ENCODE results near the gene ABCA13. TPM values are rescaled to one million over a fixed set of nuclear protein-coding genes. Genes with fewer than 3 reads are reported as not detected.

The ABCA13 gene
- polyA plus RNA-seq, 1 of the 3 experiments (the other 2 are of a cell fraction) = not detected

DNA sequence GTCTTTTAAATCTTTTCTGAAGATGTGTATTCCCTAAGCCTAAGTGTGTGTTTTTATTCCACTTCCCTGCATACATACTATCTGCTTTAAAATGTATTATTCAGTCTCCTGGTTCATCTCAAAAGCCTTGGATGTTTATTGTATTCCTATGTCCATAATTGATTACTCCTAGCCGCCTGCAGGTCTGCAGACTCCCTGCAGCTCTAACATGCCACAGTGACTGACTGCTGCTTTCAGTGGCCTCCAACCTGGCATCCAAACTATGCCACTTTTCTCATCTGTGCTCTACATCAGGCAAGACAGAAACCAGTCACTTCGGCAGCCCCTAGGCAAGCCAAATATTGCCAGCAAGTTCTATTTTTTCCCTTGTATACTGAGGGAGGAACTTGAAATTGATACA, 81.7 kb downstream of the ABCA13 start:
- Histone ChIP-seq H4K20me1 (ENCODE audit: insufficient read depth) (no peaks in the 10 kb centered on the region), H3K79me2 (ENCODE audit: insufficient read depth) (no peaks in the 10 kb centered on the region), H3K27me3 (ENCODE audit: insufficient read depth) (peaks cover under 1% of the 10 kb centered on the region; the same call in 1 of the 2 replicates), H3K4me3 (ENCODE audit: low read depth in 2 of 2, low read length in 1 of 2) (no peak overlapping the region), H2AFZ (ENCODE audit: low read depth) (no peak overlapping the region), H3K4me1 (ENCODE audit: control insufficient read depth in 1 of 2, insufficient read depth in 2 of 2, low read depth in 1 of 2, low read length in 1 of 2) (no peaks in the 10 kb centered on the region), H3K9me3 (no peaks in the 10 kb centered on the region), H3K4me2 (no peak overlapping the region), H3K9me2 (no peaks in the 10 kb centered on the region), H3K9ac (no peak overlapping the region), H3K36me3 (replicated peaks in 1 of 2; ENCODE audit: control insufficient read depth in 1 of 2, insufficient read depth in 2 of 2, low read length in 1 of 2) (no peaks in the 10 kb centered on the region), H3F3A (replicated peaks; ENCODE audit: insufficient read depth) (peaks cover 3% of the 10 kb centered on the region), H3K27ac (ENCODE audit: low read depth in 2 of 2, low read length in 1 of 2) (no peak overlapping the region)
- ChIA-PET CTCF (interaction anchor here (0.7 to 0.8 kb wide), 2 partner anchors 9 to 22 kb away, joined by 3 read pairs; no protein-coding TSS in a partner anchor), POLR2A (no interaction called here)
- DNase-seq = no peak
- WGBS (ENCODE audit: low lambda C conversion rate) = 2% methylated on average over 2 of the region's 2 CpGs
- TF ChIP-seq SMC3 (IDR thresholded peaks at IDR 0.05; ENCODE audit: low read depth, low read length) (no peak), FOXM1 (IDR thresholded peaks at IDR 0.05; ENCODE audit: low read depth) (no peak), POLR2AphosphoS5 (IDR thresholded peaks at IDR 0.05; ENCODE audit: low read depth, low read length) (no peak), RXRA (IDR thresholded peaks at IDR 0.05; ENCODE audit: borderline replicate concordance, low read depth) (no peak), NFIC (IDR thresholded peaks at IDR 0.05; ENCODE audit: borderline replicate concordance) (no peak), JUND (IDR thresholded peaks at IDR 0.05) (no peak), IRF3 (IDR thresholded peaks at IDR 0.05; ENCODE audit: low read depth, low read length) (no peak), TCF12 (IDR thresholded peaks at IDR 0.05) (no peak), MAX (IDR thresholded peaks at IDR 0.05; ENCODE audit: low read depth) (no peak), GATA2 (CRISPR knock-in tag; IDR thresholded peaks at IDR 0.05) (no peak)
- TF ChIP-seq, protein P1, sequence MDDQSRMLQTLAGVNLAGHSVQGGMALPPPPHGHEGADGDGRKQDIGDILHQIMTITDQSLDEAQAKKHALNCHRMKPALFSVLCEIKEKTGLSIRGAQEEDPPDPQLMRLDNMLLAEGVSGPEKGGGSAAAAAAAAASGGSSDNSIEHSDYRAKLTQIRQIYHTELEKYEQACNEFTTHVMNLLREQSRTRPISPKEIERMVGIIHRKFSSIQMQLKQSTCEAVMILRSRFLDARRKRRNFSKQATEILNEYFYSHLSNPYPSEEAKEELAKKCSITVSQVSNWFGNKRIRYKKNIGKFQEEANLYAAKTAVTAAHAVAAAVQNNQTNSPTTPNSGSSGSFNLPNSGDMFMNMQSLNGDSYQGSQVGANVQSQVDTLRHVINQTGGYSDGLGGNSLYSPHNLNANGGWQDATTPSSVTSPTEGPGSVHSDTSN (IDR thresholded peaks at IDR 0.05) = no peak
- TF ChIP-seq, protein P2, sequence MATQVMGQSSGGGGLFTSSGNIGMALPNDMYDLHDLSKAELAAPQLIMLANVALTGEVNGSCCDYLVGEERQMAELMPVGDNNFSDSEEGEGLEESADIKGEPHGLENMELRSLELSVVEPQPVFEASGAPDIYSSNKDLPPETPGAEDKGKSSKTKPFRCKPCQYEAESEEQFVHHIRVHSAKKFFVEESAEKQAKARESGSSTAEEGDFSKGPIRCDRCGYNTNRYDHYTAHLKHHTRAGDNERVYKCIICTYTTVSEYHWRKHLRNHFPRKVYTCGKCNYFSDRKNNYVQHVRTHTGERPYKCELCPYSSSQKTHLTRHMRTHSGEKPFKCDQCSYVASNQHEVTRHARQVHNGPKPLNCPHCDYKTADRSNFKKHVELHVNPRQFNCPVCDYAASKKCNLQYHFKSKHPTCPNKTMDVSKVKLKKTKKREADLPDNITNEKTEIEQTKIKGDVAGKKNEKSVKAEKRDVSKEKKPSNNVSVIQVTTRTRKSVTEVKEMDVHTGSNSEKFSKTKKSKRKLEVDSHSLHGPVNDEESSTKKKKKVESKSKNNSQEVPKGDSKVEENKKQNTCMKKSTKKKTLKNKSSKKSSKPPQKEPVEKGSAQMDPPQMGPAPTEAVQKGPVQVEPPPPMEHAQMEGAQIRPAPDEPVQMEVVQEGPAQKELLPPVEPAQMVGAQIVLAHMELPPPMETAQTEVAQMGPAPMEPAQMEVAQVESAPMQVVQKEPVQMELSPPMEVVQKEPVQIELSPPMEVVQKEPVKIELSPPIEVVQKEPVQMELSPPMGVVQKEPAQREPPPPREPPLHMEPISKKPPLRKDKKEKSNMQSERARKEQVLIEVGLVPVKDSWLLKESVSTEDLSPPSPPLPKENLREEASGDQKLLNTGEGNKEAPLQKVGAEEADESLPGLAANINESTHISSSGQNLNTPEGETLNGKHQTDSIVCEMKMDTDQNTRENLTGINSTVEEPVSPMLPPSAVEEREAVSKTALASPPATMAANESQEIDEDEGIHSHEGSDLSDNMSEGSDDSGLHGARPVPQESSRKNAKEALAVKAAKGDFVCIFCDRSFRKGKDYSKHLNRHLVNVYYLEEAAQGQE (IDR thresholded peaks at IDR 0.05; ENCODE audit: low read depth, low read length) = no peak

- 0% methylated on average over 1 of the region's 1 CpG for WGBS (ENCODE audit: low lambda C conversion rate)
- POLR2A ChIA-PET = no interaction called here
- no peak overlapping the region for H3K9ac ChIP-seq
- no peak overlapping the region for H3K4me2 ChIP-seq
- no peaks in the 10 kb centered on the region for H4K20me1 ChIP-seq (ENCODE audit: insufficient read depth)
- no peaks in the 10 kb centered on the region for H3K9me3 ChIP-seq
- no peaks in the 10 kb centered on the region for H3K79me2 ChIP-seq (ENCODE audit: insufficient read depth)
- TF ChIP-seq EP300 (IDR thresholded peaks at IDR 0.05; ENCODE audit: borderline replicate concordance in 1 of 2, low read depth in 1 of 2, low read length in 1 of 2) (no peak), FOSL2 (IDR thresholded peaks at IDR 0.05; ENCODE audit: borderline replicate concordance, low read depth) (no peak), TAF1 (IDR thresholded peaks at IDR 0.05; ENCODE audit: borderline replicate concordance, low read depth, low read length) (no peak), MEF2A (IDR thresholded peaks at IDR 0.05; ENCODE audit: borderline replicate concordance, low read depth) (no peak), RFX5 (IDR thresholded peaks at IDR 0.05; ENCODE audit: low read length) (no peak), RXRA (IDR thresholded peaks at IDR 0.05; ENCODE audit: borderline replicate concordance, low read depth) (no peak), RAD21 (IDR thresholded peaks at IDR 0.05; ENCODE audit: low read length) (no peak), ELF1 (IDR thresholded peaks at IDR 0.05) (no peak), JUND (IDR thresholded peaks at IDR 0.05) (no peak), YY1 (IDR thresholded peaks at IDR 0.05; ENCODE audit: low read depth) (no peak)
- TF ChIP-seq, protein P3, sequence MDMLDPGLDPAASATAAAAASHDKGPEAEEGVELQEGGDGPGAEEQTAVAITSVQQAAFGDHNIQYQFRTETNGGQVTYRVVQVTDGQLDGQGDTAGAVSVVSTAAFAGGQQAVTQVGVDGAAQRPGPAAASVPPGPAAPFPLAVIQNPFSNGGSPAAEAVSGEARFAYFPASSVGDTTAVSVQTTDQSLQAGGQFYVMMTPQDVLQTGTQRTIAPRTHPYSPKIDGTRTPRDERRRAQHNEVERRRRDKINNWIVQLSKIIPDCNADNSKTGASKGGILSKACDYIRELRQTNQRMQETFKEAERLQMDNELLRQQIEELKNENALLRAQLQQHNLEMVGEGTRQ (IDR thresholded peaks at IDR 0.05; ENCODE audit: borderline replicate concordance, low read depth, low read length) = no peak
- no peak overlapping the region for H3K4me3 ChIP-seq (ENCODE audit: low read depth in 2 of 2, low read length in 1 of 2)
- no peaks in the 10 kb centered on the region for H3K9me2 ChIP-seq
- H2AFZ ChIP-seq (ENCODE audit: low read depth) = no peak overlapping the region
- no peaks in the 10 kb centered on the region for H3K4me1 ChIP-seq (ENCODE audit: control insufficient read depth in 1 of 2, insufficient read depth in 2 of 2, low read depth in 1 of 2, low read length in 1 of 2)
- no peaks in the 10 kb centered on the region for H3K36me3 ChIP-seq (replicated peaks in 1 of 2; ENCODE audit: control insufficient read depth in 1 of 2, insufficient read depth in 2 of 2, low read length in 1 of 2)
- H3K27me3 ChIP-seq (ENCODE audit: insufficient read depth) = peaks cover 6% of the 10 kb centered on the region; the same call in 1 of the 2 replicates
- no peaks in the 10 kb centered on the region for H3F3A ChIP-seq (replicated peaks; ENCODE audit: insufficient read depth)
- no peak overlapping the region for H3K27ac ChIP-seq (ENCODE audit: low read depth in 2 of 2, low read length in 1 of 2)
- CTCF ChIA-PET = interaction anchor here (0.7 to 1.6 kb wide), 3 partner anchors 10 to 81 kb away, joined by 3 to 4 read pairs (median 3); no protein-coding TSS in a partner anchor
- no peak for DNase-seq
Measured at GRCh38 chr7:48255046-48255445, 83.8 kb downstream of the ABCA13 start.
